PFSK-1 (cell line): ENCODE measurements around the gene CLK1.

ENCODE experiments used
- SIN3A ChIP-seq: IDR thresholded peaks from 2 replicates; pipeline ENCODE4 v1.6.1; 2012; ENCODE audit warnings: mild to moderate bottlenecking, low read length, moderate library complexity, borderline replicate concordance; ENCODE audit not compliant: insufficient read depth
- TF ChIP-seq, protein P1 (sequence below), 2 experiments: IDR thresholded peaks; 2 replicates each; pipeline versions ENCODE4 v1.6.1 to v1.8.0; 2011 to 2012; ENCODE audit warnings: low read depth in 2 of 2, low read length in 2 of 2, control low read depth in 1 of 2, inconsistent platforms in 1 of 2, mild to moderate bottlenecking in 1 of 2, moderate library complexity in 1 of 2; ENCODE audit not compliant: insufficient read depth in 1 of 2

DNA sequence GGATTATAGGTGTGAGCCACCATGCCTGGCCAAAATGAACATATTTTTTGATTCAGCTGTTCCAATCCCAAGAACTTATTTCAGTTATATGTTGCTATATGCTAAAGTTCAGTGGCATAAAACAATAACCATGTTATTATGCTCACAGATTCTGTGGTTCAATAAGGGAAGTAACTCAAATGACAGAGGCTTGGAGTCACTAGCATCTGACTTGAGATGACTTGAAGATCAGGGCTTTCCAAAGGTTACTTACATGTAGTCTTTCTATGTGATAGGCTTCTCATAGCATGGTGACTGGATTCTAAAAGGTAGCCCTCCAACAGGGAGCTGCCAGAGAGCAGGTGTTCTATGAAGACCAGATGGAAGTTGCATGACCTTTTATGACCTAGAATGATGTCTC is 17.2 kb downstream of the CLK1 start:
- TF ChIP-seq, protein P1, sequence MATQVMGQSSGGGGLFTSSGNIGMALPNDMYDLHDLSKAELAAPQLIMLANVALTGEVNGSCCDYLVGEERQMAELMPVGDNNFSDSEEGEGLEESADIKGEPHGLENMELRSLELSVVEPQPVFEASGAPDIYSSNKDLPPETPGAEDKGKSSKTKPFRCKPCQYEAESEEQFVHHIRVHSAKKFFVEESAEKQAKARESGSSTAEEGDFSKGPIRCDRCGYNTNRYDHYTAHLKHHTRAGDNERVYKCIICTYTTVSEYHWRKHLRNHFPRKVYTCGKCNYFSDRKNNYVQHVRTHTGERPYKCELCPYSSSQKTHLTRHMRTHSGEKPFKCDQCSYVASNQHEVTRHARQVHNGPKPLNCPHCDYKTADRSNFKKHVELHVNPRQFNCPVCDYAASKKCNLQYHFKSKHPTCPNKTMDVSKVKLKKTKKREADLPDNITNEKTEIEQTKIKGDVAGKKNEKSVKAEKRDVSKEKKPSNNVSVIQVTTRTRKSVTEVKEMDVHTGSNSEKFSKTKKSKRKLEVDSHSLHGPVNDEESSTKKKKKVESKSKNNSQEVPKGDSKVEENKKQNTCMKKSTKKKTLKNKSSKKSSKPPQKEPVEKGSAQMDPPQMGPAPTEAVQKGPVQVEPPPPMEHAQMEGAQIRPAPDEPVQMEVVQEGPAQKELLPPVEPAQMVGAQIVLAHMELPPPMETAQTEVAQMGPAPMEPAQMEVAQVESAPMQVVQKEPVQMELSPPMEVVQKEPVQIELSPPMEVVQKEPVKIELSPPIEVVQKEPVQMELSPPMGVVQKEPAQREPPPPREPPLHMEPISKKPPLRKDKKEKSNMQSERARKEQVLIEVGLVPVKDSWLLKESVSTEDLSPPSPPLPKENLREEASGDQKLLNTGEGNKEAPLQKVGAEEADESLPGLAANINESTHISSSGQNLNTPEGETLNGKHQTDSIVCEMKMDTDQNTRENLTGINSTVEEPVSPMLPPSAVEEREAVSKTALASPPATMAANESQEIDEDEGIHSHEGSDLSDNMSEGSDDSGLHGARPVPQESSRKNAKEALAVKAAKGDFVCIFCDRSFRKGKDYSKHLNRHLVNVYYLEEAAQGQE (IDR thresholded peaks at IDR 0.05; ENCODE audit: insufficient read depth in 1 of 2, low read depth in 2 of 2, low read length in 2 of 2), result no peak
- TF ChIP-seq SIN3A, result no peak
